Occipital lobe (tissue), 2 donors: ENCODE data around the gene ADAMTS17. TPM values are rescaled to one million over a fixed set of nuclear protein-coding genes. Genes with fewer than 3 reads are reported as not detected.
"Not testable (repeated sequence)": the region's sequence is repeated elsewhere in the genome, so short reads cannot be mapped to it uniquely, and the experiment has no call there.

Source experiments
- DNase-seq: peaks from one replicate; lab custom pipeline; 2025; lab: John Stamatoyannopoulos, UW
- total RNA-seq: library from RNA; depleted of rRNA; stranded (reverse); fragments of >200 nt; gene quantifications from one replicate; pipeline ENCODE4 v1.2.3, GENCODE V29; 2014

Gene ADAMTS17
- total RNA-seq, 1 donor from 2014 or later: 5.1 TPM

- DNase-seq: no peak
These were observed 248.3 kb downstream of the ADAMTS17 start for GRCh38 chr15:100093211-100094126.

DNA sequence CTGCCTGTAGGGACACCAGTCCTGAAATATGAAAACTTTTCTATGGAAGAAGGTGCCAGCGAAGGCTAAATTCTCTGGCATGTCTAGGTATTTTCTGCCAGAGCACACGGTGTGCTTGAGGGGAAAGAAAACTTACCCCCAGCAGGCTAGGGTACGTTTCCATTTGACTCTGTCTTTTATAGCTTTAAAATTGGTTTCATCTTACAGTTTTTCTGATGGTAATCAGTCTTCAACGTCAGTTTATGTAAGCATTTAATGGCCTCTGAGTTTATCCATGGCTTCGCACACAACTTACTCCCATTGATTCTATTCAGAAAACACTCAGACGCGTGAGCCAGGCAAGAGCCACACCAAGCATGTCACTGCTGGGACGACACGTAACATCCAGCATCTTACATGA lies 249.7 kb downstream of the ADAMTS17 start:
- no peak for DNase-seq

DNA sequence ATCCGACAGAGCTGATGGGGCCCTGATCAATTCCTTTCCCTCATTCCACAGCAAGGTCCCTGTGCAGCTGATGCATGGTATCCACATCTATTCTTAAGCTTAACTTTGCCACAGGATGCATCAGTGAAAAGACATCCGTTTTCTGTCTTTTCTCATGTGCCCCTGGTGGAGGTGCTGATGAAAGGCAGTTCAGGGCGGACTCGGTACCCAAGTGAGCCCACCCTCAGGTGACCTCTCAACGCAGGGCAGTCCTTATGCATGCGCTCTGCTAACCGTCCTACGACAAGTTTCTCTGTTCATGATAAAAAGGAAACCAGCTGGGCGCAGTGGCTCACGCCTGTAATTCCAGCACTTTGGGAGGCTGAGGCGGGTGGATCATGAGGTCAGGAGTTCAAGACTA lies 251.4 kb downstream of the ADAMTS17 start:
- DNase-seq: no peak

GRCh38 chr15:100084042-100084821 lies 257.5 kb downstream of the ADAMTS17 start:
- not testable (repeated sequence) for DNase-seq

GRCh38 chr15:100083572-100083971 lies 258.2 kb downstream of the ADAMTS17 start:
- no peak for DNase-seq

DNA sequence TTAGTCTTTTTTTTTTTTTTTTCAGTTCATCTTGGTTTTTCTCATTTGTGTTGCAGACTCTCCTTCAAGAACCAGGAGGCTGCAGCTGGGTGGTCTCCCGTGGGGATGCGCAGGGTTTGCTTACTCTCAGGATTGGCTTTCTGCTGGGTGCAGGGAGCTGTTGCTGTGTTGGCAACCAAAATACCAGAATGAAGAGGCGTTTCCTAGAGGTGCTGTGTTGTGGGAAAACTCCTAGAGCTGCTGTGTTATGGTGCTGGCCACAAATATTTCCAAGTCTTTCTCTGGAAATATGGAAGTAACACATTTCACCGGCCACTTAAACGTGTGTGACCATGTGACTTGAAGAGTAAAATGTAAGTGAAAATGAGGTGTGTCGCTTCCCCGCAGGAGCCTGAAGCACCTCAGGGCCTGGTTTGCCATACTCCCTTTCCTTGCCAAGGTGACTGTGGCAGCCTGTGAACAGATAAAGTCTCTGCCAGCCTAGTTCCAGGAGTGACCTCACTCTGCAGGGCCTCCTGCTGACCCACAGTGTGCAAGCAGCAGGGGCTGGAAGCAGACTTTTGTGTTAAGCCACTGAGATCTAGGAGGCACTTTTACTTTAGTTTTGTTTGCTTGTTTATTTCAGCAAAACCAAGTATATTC lies 258.9 kb downstream of the ADAMTS17 start:
- DNase-seq: no peak

GRCh38 chr15:100081454-100081853 lies 260.3 kb downstream of the ADAMTS17 start:
- DNase-seq: no peak

- no peak for DNase-seq
These were observed 263.1 kb downstream of the ADAMTS17 start for GRCh38 chr15:100078511-100079220.

DNA sequence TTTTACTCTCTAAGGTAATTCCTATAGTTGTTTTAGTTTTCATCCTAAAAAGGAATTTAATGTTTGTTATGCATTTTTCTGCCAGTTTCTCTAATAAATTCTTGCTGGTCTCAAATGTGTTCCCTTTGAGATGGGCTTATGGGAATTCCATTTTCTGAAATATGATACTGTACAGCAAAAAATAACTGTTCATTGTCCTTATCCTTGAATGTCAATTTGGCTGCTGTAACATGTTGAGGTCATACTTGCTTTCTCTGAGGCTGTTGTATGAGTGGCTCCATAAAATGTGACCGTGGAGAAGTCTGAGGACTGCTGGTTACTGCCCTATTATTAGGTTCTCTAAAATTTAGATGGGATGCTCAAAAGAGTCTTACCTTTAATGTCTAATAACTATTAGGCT lies 266.5 kb downstream of the ADAMTS17 start:
- no peak for DNase-seq

DNA sequence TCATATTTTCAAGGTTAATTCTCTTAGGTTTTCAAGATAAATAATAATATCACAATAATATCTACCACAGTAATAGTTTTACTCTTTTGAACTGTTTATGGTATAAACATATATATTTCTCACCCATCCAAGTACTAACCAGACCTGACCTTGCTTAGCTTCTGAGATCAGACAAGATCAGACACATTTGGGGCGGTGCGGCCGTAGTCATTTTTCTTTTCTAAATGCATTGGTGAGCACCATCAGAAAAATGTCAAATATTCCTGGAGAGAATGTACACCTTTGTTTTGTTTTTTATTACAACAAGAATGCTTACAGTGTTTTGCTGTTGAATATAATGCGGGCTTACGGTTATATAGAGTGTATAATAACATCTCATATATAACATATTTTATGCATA lies 267.8 kb downstream of the ADAMTS17 start:
- DNase-seq: no peak

DNA sequence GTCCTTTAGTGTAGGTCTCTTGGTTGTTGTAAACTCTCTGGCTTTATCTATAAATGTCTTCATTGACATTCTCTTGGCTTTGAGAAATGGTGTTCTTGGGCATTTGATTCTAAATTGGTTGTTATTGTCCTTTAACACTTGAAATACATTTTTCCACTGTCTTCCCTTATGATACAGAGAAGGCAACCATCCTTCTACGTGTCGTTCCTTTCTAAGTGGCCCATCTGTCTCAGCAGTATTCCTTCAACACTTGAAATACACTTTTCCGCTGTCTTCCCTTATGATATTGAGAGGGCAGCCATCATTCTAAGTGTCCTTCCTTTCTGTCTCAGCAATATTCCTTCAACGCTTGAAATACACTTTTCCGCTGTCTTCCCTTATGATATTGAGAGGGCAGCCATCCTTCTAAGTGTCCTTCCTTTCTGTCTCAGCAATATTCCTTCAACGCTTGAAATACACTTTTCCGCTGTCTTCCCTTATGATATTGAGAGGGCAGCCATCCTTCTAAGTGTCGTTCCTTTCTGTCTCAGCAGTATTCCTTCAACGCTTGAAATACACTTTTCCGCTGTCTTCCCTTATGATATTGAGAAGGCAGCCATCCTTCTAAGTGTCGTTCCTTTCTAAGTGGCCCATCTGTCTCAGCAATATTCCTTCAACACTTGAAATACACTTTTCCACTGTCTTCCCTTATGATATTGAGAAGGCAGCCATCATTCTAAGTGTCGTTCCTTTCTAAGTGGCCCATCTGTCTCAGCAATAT lies 275.1 kb downstream of the ADAMTS17 start:
- DNase-seq: not testable (repeated sequence)

DNA sequence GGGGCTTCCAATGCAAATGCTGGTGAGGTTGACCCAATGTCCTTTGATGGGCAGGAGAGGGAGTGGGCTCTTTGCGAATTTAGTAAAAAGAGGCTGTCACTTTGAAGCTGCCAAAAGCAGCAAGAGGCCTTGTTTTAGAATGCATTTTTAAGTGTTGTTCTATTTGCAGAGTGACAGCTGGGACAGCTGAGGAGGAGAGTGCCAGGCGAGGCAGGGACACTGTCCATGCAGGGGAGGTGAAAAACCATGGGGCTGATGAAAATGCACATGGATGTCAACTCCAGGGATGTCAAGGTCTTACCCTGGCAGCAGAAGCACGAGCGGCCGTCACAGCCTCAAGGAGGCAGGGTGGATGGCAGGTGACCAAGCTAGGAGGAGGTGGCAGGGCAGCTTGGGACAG lies 279.8 kb downstream of the ADAMTS17 start:
- no peak for DNase-seq

DNA sequence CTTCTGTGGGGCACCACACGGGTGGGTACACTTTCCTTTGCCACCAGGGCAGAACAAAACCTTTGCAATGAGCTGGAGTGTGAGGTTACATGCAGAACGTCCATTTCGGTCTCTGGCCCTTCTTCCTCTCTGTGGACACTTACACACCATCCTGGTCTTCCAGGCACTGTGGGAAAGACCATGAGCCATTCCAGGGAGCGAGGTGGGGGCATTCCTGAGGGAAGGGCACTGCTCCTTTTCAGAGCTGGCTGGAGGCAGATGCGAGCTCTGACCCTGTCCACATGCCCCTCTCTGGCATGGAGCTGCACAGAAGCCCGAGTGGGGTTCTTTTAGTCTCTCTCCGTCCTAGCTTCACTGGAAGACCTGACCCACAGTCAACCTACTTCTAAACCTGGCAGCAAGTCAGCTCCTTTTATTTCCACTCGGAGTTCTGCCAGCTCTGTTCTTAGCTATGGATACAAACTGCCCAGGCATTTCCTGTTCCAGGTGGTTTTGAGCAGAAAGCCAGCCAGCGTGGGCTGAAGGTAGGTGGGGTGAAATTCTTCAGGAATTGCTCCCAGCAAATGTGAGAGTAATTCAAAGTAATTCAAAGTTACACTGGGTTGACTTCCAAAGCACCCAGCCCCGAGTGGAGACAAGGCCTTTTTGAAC lies 281.4 kb downstream of the ADAMTS17 start:
- no peak for DNase-seq

- DNase-seq: no peak
These were observed 282.3 kb downstream of the ADAMTS17 start for GRCh38 chr15:100059521-100059920.

- DNase-seq: no peak
These were observed 282.7 kb downstream of the ADAMTS17 start for GRCh38 chr15:100059094-100059493.

DNA sequence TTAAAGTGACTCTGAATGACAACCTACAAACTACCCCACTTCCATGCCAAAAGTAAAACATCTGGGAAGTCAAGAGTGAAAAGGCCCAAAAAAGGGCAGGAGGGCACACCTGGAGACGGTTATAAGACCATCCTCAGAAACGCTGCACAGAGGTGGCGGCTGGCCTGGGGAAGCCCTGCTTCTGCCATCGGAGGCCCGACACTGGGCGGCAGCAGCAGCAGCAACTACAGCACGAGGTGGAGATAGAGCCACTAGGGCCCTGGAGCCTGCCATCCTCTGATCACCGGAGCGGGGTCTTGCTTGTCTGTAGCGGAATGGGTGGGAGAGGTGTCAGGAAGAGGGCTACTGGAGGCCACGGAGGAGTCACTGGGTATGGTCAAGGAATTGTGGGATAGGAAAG lies 283.3 kb downstream of the ADAMTS17 start:
- DNase-seq: no peak

GRCh38 chr15:100057281-100057680 lies 284.5 kb downstream of the ADAMTS17 start:
- DNase-seq: no peak

DNA sequence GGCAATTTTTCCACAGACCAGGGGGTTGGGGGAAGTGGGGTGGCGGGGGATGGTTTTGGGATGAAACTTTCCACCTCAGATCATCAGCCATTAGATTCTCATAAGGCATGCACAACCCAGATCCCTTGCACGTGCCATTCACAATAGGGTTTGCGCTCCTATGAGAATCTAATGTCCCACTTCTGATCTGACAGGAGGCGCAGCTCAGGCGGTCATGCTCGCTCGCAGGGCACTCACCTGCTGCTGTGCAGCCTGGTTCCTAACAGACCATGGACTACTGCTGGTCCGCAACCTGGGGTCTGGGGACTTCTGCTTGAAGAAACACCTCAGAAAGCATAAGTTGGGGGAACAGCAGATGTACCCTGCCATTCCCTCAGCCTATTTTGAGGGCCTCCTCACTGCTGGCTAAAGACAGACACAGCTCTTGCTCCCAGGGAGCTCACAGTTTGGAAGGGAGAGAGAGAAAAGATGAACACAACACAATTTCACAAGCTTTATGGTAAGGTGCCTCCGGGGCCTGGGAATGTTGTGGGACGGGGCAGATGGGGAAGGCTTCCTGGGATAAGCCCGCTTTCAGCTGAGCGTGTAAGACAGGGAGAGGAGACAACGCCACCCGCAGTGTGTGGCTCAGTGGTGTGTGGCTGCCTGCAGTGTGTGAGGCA lies 285.2 kb downstream of the ADAMTS17 start:
- no peak for DNase-seq

- DNase-seq: no peak
These were observed 286.0 kb downstream of the ADAMTS17 start for GRCh38 chr15:100055821-100056220.

DNA sequence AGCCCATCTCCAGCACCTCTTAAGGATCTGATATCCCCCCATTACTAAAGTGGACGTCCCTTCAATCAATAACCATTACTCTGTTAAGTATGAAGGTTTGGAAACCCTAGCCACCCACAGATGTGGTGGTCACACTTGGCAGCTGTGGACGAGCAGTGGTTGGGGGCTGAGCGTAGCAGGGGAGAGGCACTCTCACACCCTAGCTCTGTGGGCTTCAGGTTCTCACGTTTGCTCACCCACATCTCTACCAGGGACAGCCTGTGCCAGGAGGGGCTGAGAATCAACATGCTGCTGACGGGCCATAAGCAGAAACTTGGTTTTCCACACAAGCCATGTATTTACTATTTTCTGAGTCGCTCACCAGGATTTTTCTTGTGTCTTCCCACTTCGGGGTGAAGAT lies 287.2 kb downstream of the ADAMTS17 start:
- DNase-seq: no peak
